Thyroid gland (tissue), 4 donors: ENCODE results near the gene LMAN2L.

Experiments used
- POLR2A ChIP-seq, 2 donors: fragments of 450-650 bp; IDR thresholded peaks; one replicate each; pipeline ENCODE4 v1.6.1; 2017; ENCODE audit warnings: antibody characterized with exemption in 2 of 2, mild to moderate bottlenecking in 2 of 2, moderate library complexity in 1 of 2
- TF ChIP-seq, protein P1 (sequence below), 6 experiments: fragments of 200-600 bp in 3 of 6; fragments of 450-650 bp in 3 of 6; sonication (generic) in 3 of 6; IDR thresholded peaks; one replicate each; pipeline ENCODE4 v1.5.1; 2016 to 2019; ENCODE audit warnings: antibody characterized with exemption in 6 of 6, mild to moderate bottlenecking in 2 of 6, inconsistent platforms in 1 of 6, moderate library complexity in 1 of 6

DNA sequence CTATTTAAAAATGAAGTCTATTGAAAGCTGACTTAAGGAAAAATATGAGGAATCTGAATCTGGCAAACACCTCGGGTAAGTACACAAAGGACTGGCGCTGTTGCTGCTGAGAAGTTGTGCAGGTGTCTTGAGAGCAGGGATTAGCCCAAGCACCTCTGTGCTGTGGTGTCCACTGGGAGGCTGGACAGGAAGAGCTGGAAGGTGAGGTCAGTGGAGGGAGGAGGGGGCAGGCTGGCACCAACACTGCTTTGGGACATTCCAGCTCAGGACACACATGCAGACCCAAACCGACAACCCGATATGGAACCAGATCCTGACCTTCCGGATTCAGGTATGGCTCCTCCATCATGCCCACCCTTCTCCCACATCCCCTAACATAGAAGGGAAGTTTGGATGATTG, 76.7 kb downstream of the LMAN2L start:
- TF ChIP-seq, protein P1, sequence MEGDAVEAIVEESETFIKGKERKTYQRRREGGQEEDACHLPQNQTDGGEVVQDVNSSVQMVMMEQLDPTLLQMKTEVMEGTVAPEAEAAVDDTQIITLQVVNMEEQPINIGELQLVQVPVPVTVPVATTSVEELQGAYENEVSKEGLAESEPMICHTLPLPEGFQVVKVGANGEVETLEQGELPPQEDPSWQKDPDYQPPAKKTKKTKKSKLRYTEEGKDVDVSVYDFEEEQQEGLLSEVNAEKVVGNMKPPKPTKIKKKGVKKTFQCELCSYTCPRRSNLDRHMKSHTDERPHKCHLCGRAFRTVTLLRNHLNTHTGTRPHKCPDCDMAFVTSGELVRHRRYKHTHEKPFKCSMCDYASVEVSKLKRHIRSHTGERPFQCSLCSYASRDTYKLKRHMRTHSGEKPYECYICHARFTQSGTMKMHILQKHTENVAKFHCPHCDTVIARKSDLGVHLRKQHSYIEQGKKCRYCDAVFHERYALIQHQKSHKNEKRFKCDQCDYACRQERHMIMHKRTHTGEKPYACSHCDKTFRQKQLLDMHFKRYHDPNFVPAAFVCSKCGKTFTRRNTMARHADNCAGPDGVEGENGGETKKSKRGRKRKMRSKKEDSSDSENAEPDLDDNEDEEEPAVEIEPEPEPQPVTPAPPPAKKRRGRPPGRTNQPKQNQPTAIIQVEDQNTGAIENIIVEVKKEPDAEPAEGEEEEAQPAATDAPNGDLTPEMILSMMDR (IDR thresholded peaks at IDR 0.05): no peak
- TF ChIP-seq POLR2A (IDR thresholded peaks at IDR 0.05): no peak
